Left lung (tissue), 10 donors: Measurements from ENCODE around the gene PIAS1. TPM values are rescaled to one million over a fixed set of nuclear protein-coding genes. Genes with fewer than 3 reads are reported as not detected.

Experiments used
- ATAC-seq: fragments of 200-7000 bp; cut with Tn5 transposase; one replicate; pipeline ENCODE4 v1.9.1; 2020; ENCODE audit warnings: moderate library complexity
- DNase-seq, 4 donors: peaks; one replicate each; pipeline ENCODE4 v3.0.0-alpha.2; 2013 to 2020
- H3K27ac ChIP-seq, 2 donors: fragments of 200-600 bp; sonication (generic) in 1 of 2; one replicate each; pipeline versions ENCODE4 v1.5.0 to v1.8.0; 2020 to 2021
- H3K27me3 ChIP-seq, 2 donors: fragments of 200-600 bp; sonication (generic) in 1 of 2; one replicate each; pipeline versions ENCODE4 v1.5.0 to v1.8.0; 2020 to 2021
- H3K36me3 ChIP-seq, 2 donors: fragments of 200-600 bp; sonication (generic) in 1 of 2; one replicate each; pipeline versions ENCODE4 v1.5.0 to v1.8.0; 2020 to 2021
- H3K4me1 ChIP-seq, 2 donors: fragments of 200-600 bp; one replicate each; pipeline ENCODE4 v1.8.0; 2021
- H3K4me3 ChIP-seq, 2 donors: fragments of 200-600 bp; sonication (generic) in 1 of 2; one replicate each; pipeline versions ENCODE4 v1.5.0 to v1.8.0; 2020 to 2021; ENCODE audit warnings: mild to moderate bottlenecking in 1 of 2
- H3K9me3 ChIP-seq, 2 donors: fragments of 200-600 bp; sonication (generic) in 1 of 2; one replicate each; pipeline versions ENCODE4 v1.5.0 to v1.8.0; 2020 to 2021
- CTCF ChIP-seq, 2 donors: fragments of 200-600 bp; sonication (generic) in 1 of 2; IDR thresholded peaks; one replicate each; pipeline versions ENCODE4 v1.5.0 to v1.8.0; 2021; ENCODE audit warnings: antibody characterized with exemption in 2 of 2
- intact Hi-C, 2 donors: fragments of 100-400 bp; cut with DNase I; formaldehyde crosslinking; loops; one replicate each; pipeline versions ENCODE4 v1.11.2 to v1.14.2; 2022
- polyA plus RNA-seq, 6 donors: library from polyadenylated mRNA; unstranded; fragments of 120-200 nt; gene quantifications; one replicate each; pipeline ENCODE4 v1.2.1, GENCODE V29; 2013; ENCODE audit not compliant: insufficient read length in 6 of 6
- total RNA-seq, 2 donors: library from RNA; stranded (reverse); fragmentation: NEBNext Ultra II Directional; extraction: Animal tissue kit (Norgen Biotek cat#: 25700); gene quantifications; one replicate each; pipeline ENCODE4 v1.2.1, GENCODE V29; 2021
- donor health status: DM: no; HTN: yes; CAD: no.
- donor health status: DM: no; HTN: no; CAD: no.

The PIAS1 gene
- total and polyA plus RNA-seq, 8 donors, result 44.9 to 71.4 (median 63.3) TPM

- intact Hi-C loops, result no loop called here
- Histone ChIP-seq H3K36me3 (no peaks in the 10 kb centered on the region), H3K27me3 (no peaks in the 10 kb centered on the region), H3K27ac (no peak overlapping the region), H3K4me1 (peaks cover 0 to 26% of the 10 kb centered on the region in 2 donors), H3K4me3 (no peak overlapping the region), H3K9me3 (no peaks in the 10 kb centered on the region)
- ATAC-seq (no peak), DNase-seq (no peak)
- no peak for TF ChIP-seq CTCF (IDR thresholded peaks at IDR 0.05)
These were observed 25.8 kb upstream of the PIAS1 start for GRCh38 chr15:68028137-68028887.

- H3K27me3 ChIP-seq, result no peaks in the 10 kb centered on the region
- H3K36me3 ChIP-seq, result no peaks in the 10 kb centered on the region
- H3K27ac ChIP-seq, result no peak overlapping the region
- H3K4me1 ChIP-seq, result peaks cover 0 to 30% of the 10 kb centered on the region in 2 donors
- TF ChIP-seq CTCF (IDR thresholded peaks at IDR 0.05), result no peak
- DNase-seq (no peak), ATAC-seq (no peak)
- no peak overlapping the region for H3K4me3 ChIP-seq
- no peaks in the 10 kb centered on the region for H3K9me3 ChIP-seq
- intact Hi-C loops, result no loop called here
These were observed 25.3 kb upstream of the PIAS1 start for GRCh38 chr15:68028888-68029207.

GRCh38 chr15:68029959-68030358 lies 24.2 kb upstream of the PIAS1 start:
- Histone ChIP-seq H3K27ac (no peak overlapping the region), H3K27me3 (no peaks in the 10 kb centered on the region), H3K36me3 (no peaks in the 10 kb centered on the region), H3K4me1 (peaks cover 0 to 30% of the 10 kb centered on the region in 2 donors), H3K9me3 (no peaks in the 10 kb centered on the region), H3K4me3 (no peak overlapping the region)
- TF ChIP-seq CTCF (IDR thresholded peaks at IDR 0.05), result no peak
- intact Hi-C loops, result no loop called here
- ATAC-seq, result no peak
- DNase-seq, result no peak

- Histone ChIP-seq H3K9me3 (no peaks in the 10 kb centered on the region), H3K4me3 (no peak overlapping the region), H3K4me1 (peaks cover 0 to 30% of the 10 kb centered on the region in 2 donors), H3K27me3 (no peaks in the 10 kb centered on the region), H3K36me3 (no peaks in the 10 kb centered on the region), H3K27ac (no peak overlapping the region)
- peak; percentile 66 for ATAC-seq
- no peak for DNase-seq
- no peak for TF ChIP-seq CTCF (IDR thresholded peaks at IDR 0.05)
- intact Hi-C loops, result no loop called here
These were observed 22.7 kb upstream of the PIAS1 start for GRCh38 chr15:68031404-68031803.

- ATAC-seq (no peak), DNase-seq (no peak)
- peaks cover 0 to 27% of the 10 kb centered on the region in 2 donors for H3K4me1 ChIP-seq
- H3K27me3 ChIP-seq, result no peaks in the 10 kb centered on the region
- H3K36me3 ChIP-seq, result no peaks in the 10 kb centered on the region
- H3K4me3 ChIP-seq, result no peak overlapping the region
- H3K27ac ChIP-seq, result peak overlapping the region in 1 of 2 donors; percentile 14
- H3K9me3 ChIP-seq, result no peaks in the 10 kb centered on the region
- TF ChIP-seq CTCF (IDR thresholded peaks at IDR 0.05), result no peak
- intact Hi-C loops, result no loop called here
These were observed 21.4 kb upstream of the PIAS1 start for GRCh38 chr15:68032672-68033071.
